NCI-H2227 (cell line): Measurements from ENCODE around the gene GPR45.
"Not testable (repeated sequence)": the region's sequence is repeated elsewhere in the genome, so short reads cannot be mapped to it uniquely, and the experiment has no call there.

ENCODE experiments used
- DNase-seq: peaks from one replicate; lab custom pipeline; 2025; ENCODE audit not compliant: unreplicated experiment; lab: John Stamatoyannopoulos, UW

Gene GPR45, protein sequence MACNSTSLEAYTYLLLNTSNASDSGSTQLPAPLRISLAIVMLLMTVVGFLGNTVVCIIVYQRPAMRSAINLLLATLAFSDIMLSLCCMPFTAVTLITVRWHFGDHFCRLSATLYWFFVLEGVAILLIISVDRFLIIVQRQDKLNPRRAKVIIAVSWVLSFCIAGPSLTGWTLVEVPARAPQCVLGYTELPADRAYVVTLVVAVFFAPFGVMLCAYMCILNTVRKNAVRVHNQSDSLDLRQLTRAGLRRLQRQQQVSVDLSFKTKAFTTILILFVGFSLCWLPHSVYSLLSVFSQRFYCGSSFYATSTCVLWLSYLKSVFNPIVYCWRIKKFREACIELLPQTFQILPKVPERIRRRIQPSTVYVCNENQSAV

DNA sequence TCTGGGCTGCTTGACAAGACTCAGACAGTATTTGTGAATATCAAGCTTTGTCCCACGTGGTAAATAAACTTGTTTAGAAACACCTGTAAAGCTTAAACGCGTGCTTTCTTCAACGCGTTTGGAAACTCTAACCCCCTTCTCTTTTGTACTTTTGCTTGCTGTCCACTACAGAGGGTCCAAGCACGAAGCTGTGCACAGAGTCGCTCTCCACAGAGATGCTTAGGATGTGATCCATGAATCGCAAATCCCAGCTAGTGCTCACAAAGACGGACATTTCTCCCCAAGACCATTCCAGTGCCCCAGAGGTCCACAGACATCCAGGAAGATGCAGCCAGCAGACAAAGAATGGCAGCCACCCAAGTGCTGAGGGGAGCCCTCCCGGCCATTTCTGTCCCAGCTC lies at the start of gene GPR45:
Gene GPR45 (plus strand): TSS at position 301 of the 400 bp plus-strand sequence. CDS start 116 bp downstream, outside the sequence.
- DNase-seq = no peak

DNA sequence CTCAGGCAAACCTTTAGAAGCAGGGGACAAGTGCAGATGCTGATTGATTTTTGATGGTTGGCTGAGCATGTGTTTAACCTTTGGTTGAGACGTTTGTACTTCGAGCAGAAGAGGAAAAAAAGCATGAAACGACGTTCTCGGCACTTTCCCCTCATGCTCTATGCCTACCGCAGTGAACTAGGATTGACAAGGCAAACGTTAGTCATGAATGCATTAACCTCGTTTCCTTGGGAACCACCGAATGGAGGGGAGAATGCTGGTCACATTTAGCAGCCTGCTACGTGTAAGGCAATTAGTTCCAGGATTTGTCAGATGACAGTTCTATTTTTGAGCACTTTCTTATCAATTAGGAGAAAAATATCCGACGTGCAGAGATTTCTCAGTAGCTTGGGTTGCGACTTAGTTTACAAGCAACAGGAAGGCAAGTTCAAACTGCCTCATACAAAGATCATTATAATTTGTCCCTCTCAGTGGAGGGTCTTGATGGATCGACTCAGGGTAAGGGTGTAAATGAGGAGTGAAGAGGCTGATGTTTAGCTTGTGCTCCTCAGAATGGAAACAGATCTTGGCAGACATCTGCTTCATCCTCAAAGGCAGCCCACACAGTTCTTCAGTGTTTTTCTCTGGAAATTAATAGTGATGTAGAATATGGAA lies 47.4 kb upstream of the GPR45 start:
- no peak for DNase-seq

DNA sequence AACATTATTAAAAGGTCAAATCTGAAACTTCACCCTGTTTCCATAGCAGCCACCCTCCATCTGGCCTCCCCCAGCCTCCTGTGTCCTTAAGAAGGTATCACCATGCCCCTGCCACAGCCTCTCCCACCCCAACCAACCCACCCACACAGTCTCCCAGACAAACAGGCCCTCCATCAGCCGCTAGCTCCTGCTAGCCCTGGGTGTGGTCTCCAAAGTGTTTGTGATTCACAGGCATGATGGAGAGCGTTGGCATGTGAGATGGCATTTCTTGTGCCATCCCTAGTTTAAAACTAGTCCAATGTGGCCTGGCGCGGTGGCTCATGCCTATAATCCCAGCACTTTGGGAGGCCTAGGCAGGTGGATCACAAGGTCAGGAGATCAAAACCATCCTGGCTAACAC lies 44.9 kb upstream of the GPR45 start:
- DNase-seq = no peak

DNA sequence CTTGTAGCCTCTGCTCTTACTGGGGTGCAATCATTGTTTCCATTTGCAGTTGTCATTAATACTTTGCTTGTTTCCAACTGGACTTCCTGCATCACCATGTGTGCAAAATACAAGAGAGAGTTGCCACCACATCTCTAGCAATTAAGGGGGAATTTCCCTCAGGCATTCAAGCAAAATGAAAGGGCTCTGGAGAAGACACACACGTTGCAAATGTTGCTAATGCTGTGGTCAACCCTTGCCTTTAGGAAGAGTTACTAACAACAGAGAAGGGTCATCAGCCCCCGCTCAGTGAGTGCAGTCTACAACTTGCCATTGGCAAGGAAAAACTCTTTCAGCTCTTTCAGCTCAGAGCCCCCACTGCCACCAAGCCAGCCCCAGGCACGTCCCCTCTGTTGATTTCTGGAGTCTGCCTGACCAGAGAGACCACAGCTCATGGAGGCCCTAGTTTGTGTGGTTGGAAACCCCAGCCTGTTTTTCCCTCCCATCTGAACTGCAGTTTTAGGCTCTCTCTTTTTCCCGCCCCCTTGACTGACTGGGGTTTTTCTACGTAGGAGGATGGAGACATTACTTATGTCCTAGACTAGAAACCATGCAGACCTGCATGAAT lies 25.9 kb upstream of the GPR45 start:
- DNase-seq = no peak

DNA sequence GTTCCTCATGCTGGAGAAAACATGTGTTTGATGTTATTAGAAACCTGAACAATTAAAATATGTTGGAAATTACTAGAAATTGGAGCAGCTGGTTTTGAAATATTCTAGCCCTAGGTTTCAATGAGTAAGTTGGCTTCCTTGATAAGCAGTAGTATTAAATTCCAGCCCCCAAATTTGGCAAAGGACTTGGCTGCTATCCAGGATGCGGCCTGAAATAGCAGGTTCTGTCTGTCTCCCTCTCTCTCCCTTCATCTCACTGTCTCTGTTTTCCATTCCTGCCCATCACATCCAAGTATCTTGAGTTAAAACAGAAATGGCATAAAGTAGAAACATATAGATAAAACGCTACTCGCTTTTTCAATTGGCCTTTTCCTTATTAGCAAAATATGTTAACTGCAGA lies 20.9 kb upstream of the GPR45 start:
- no peak for DNase-seq

DNA sequence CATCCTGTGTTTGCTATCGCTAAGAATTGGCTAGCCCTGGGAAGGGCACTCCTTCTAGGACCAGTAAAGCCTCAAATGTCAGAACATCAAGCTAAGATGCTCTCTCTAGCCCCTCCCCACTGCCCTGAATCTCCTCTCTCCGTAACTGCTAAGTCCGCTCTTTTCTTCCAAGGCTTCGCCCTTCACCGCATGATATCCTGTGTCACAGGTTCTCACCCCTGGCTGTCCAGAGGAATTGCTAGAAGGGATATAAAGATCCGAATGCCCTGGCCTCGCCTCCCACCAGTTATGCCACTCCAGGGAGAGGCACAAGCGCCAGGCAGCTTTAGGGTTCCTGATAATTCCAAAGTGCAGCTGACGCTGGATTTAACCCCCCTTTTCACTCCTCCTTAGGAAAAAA lies 17.1 kb upstream of the GPR45 start:
- no peak for DNase-seq

DNA sequence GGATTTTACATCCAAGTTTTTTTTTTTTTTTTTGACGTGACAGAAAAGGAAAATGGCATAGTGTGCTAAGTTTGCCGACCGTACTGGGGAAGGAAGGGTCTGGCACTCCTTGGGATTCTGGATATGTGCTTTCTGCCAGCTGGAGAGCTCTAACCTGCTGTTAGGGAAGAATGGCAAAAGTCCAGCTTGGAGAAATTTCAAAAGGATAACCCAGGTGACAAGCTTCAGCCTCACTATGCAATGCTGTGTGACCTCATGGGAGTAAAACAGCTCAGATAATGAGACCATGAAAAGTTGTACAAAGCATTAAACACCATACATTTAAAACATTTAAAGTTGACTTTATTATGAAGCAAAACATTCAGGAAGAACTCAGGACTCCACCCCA lies 10.3 kb upstream of the GPR45 start:
- no peak for DNase-seq

DNA sequence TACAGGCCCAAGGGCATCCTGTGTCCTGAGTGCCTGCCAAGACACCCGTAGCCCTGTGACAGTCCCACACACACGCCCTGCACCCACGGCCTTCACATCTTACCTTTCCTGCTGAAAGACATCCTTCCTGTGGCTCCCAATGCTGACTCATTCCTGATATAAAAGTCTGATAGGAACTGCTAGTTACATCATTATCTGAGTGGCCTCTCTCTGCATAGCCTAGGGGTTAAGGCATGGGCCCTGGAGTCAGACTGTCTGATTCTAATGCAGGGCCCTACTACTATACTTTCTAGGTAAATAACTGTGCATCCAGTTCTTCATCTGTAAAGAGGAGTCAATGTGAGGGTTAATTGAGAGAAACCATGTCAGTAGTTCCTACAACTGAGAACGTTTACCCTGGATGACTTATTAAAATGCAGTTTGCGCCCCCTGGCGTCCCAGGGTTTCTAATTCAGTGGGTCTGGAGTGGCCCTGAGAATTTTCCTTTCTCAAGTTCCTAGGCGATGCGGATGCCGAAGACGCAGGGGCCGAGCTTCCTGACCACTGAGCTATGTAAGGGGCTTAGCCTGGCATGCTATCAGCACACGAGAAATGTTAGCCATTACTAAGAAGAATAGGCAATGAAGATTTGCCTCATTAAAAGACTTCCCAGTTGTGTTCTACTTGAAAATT lies 6.0 kb upstream of the GPR45 start:
- DNase-seq = peak; percentile 74

DNA sequence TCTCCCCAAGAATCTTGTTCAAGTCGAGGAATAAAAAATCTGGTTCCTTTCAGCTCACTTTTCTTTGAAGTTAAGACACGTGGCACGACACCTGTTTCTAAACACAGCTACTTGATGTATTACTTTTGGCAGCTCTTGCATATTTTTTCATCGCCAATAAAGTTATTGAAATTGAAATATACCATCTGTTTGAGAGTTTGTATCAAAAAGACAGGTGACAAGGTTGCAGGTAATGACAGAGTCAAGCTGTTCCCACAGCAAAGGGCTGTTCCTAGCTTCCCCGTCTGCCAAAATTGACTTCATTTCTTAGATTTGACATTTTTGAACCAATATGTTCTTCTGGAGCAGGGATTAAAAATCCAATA lies 5.5 kb upstream of the GPR45 start:
- no peak for DNase-seq

DNA sequence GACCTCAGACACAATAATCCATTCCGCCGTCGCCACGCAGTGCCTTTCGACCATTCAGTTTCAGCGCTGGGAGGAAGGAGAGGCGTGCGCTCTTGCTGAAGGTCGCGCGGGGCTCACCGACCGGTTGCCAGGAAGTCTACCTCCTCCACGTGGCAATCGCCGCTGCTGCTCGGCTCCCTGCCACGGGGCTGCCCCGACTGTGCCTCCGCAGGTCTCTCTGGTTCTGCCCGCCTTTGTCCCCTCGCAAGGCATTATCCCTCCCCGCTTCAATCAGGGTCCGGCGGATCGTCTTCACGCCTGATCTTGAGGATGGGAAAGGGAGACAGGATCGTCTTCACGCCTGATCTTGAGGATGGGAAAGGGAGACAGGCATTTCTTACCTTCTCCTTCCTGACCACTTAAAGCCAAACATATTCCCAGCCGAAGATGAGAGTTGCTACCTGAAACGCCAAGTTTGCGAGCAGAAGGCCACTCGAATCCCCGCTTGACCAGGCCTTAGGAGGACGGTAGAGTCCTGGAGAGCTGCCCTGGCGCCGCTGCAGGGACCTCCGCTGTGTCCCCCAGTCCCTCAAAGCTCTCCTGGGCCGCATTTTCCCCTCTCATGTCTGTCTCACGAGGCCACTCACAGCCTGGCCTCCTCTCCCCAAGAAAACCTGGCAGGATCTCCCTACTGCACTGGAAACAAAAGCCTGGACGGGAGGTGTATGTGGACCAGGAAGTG lies 4.3 kb upstream of the GPR45 start:
- no peak for DNase-seq

DNA sequence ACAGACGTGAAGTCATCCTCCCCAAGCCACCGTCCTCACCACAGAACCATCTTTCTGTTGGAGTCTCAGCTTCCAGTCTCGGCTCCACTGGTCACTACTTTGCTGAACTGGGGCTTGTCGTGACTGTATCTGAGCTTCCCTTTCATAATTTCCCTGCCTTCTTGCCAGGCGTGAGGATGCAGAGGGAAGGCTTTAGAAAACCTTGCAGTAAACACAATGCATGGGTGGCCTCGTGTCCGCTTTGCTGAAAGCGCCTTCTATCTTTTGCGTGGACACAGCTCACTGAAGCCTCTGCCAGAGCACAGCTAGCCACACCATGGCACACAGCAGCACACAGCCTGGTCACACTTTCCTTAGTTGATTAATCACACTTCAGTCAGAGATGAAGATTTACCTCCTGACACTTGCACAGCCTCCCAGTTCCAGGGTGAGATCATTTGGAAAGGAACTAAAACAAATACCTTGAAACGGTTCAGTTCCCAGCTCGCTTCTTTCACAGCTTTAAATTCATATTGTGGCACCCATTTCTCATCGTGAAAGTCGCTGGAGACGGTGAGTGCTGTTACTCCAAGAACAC lies 2.8 kb upstream of the GPR45 start:
- DNase-seq = no peak

DNA sequence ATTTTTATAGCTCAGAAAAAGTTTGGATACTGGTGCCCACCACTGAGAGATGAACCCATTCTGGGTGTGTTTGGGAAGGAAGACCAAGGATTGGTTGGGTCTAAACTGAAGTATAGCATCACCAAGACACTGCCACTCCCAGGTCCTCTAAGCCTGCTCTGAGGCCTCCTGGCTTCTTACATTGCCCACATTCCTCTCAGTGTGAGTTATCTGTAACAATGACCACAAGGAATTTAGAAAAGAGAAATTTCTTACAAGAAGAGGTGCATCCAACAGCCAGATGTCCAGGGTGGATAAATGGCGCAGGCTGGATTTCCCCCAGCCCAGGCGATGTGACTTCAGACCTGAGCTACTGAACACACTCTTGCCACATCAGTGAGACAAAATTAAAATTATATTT lies 1.6 kb upstream of the GPR45 start:
- no peak for DNase-seq

DNA sequence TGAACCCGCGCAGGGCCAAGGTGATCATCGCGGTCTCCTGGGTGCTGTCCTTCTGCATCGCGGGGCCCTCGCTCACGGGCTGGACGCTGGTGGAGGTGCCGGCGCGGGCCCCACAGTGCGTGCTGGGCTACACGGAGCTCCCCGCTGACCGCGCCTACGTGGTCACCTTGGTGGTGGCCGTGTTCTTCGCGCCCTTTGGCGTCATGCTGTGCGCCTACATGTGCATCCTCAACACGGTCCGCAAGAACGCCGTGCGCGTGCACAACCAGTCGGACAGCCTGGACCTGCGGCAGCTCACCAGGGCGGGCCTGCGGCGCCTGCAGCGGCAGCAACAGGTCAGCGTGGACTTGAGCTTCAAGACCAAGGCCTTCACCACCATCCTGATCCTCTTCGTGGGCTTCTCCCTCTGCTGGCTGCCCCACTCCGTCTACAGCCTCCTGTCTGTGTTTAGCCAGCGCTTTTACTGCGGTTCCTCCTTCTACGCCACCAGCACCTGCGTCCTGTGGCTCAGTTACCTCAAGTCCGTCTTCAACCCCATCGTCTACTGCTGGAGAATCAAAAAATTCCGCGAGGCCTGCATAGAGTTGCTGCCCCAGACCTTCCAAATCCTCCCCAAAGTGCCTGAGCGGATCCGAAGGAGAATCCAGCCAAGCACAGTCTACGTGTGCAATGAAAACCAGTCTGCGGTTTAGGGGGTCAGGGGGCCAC lies 897 bp downstream of the GPR45 start:
- DNase-seq = no peak

DNA sequence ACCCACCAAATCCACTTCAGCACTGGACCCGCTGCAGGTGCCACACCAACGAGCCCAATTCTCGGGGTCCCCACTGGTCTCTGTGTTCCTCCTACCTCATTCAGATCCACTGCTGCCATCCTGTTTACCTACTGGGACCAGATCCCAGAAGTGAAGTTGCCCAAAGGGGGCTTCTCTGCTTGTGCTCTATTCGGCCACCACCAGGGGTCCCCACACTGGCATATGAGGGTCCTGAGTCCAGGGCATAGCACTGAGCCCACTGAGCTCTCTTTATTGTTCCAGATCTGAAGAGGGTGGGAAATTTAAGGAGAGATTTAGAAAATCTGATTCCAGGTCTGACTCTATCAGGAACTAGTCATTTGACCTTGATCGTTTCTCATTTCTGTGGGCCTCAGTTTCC lies 2.4 kb downstream of the GPR45 start:
- DNase-seq = no peak

DNA sequence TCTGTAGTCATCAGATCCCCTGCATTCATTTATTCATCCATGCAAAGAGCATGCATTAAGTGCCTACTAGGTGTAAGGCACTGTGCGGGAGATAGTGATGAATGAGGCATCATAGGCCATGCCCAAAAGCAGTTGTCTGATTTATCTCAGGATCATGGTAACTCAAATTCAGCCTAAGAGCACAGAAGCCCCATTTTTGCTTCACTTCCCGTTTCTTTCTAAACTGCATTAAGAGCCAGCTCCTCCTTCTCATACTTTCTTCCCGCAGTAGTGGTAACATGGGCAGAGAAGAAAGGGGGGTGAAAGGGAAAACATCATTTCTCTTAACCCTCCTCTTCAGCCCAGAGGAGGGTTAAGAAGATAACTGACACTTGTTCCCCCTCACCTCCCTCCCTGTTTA lies 2.9 kb downstream of the GPR45 start:
- DNase-seq = no peak

DNA sequence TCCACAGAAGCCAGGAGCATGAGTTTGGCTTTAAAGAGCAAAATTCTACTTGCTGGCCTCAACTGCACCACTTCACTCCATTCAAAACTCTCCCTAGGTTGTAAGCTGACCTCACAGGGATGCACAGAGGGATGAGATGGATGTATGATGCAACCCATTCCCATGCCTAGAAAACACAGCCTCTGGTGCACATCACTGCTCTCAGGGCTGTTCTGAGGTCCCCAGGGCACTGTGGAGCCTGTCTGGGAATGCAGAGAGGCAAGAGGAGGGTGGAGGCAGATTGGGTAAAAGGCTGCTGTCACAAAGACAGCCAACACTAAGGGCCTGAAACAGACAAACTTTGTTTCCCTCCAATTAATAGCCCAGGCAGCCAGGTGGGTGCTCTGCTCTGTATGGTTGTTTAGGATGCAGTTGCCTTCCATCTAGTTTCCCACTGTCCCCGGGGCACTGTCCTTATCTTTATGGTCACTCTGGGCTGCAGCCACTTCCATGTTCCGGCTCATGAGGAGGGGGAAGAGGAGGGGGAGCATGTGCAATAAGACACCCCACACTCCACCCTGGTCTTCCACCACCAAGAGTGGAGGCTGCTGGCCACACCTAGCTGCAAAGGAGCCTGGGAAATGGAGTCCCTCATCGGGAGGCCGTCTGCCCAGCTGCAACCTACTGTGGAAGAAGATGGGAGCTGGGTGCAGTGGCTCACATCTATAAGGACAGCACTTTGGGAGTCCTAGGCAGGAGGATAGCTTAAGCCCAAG lies 7.0 kb downstream of the GPR45 start:
- no peak for DNase-seq

DNA sequence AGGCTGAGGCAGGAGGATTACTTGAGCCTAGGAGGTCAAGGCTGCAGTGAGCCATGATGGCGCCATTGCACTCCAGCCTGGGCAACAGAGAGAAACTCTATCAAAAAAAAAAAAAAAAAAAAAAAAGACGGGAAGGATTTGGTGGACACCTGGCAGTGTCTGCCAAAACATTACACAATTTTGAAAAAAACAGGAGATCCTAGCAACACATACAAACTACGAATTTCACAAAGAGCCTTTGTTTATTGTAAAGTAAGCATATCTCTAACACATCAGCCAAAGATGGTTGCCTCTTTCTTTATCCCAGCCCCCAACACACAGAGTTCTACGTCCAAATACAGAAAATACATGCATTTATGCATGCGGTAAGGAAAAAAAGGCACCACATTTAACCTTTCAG lies 7.6 kb downstream of the GPR45 start:
- DNase-seq = no peak

DNA sequence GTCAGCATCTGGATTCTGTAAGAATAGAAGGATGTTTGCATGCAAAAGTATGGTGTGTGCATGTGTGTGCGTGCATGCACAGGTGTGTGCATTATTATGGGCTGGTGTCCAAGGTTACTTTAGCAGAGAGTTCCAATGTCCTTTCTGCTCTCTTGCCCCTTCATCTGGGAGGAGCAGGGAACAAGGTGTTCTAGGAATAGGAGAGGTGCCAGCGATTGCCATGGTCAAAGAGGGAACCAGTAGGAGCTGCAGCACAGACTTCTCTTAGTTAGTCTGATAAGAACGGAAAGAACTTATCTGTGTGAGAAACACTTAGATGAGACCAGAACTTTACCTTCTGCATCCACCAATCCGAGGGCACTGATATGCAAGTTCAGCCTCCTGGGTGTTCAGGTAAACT lies 8.3 kb downstream of the GPR45 start:
- no peak for DNase-seq

DNA sequence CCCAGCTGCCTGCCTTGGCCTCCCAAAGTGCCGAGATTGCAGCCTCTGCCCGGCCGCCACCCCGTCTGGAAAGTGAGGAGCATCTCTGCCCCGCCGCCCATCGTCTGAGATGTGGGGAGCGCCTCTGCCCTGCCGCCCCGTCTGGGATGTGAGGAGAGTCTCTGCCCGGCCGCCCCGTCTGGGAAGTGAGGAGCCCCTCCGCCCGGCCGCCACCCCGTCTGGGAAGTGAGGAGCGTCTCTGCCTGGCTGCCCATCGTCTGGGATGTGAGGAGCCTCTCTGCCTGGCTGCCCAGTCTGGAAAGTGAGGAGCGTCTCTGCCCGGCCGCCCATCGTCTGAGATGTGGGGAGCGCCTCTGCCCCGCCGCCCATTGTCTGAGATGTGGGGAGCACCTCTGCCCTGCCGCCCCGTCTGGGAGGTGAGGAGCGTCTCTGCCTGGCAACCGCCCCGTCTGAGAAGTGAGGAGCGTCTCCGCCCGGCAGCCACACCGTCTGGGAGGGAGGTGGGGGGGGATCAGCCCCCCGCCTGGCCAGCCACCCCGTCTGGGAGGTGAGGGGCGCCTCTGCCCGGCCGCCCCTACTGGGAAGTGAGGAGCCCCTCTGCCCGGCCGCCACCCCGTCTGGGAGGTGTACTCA lies 9.6 kb downstream of the GPR45 start:
- not testable (repeated sequence) for DNase-seq
